ENCODE results near the gene ZNF502. TPM values are rescaled to one million over a fixed set of nuclear protein-coding genes. Genes with fewer than 3 reads are reported as not detected.
"Not testable (repeated sequence)": the region's sequence is repeated elsewhere in the genome, so short reads cannot be mapped to it uniquely, and the experiment has no call there.

Gene ZNF502
- total RNA-seq: 1 to 10 TPM; 1.3 to 1.5 TPM

DNA sequence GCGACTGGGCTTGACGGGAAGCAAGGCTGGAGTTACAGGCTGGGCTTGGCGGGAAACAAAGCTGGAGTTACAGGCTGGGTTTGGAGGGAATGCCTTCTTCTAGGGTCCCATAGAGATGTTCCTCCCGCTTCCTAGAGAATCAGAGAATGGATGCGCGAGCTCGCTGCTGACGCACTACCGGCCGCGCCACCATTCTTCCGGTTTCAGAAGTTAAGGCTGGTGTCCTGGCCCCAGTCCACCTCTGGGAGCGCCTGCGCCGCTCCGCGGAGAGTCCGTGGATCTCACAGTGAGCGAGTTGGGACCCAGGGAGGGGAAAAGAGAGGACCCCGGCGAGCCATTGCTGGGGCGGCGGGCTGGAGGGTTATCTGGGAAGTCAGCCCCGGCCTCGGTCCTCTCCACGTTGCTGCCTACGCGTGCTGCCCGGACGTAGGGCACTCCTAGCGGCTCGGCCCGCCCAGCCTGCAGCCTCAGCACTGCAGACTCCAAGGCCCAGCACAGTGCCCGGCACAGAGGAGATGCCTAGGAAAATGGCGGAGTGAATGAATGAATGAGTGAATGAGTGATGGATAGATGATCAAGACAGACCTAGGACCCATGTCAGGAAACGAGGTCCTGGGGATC lies at the start of gene ZNF502:
Gene ZNF502, plus strand, starts transcription at position 206 of the 621 bp plus-strand sequence. CDS start 7,602 bp downstream, outside the sequence.
- ChIA-PET POLR2A (no interaction called here), CTCF (interaction anchor here (0.6 to 1.0 kb wide), 2 partner anchors 10 to 90 kb away, joined by 3 to 4 read pairs; no protein-coding TSS in a partner anchor)

DNA sequence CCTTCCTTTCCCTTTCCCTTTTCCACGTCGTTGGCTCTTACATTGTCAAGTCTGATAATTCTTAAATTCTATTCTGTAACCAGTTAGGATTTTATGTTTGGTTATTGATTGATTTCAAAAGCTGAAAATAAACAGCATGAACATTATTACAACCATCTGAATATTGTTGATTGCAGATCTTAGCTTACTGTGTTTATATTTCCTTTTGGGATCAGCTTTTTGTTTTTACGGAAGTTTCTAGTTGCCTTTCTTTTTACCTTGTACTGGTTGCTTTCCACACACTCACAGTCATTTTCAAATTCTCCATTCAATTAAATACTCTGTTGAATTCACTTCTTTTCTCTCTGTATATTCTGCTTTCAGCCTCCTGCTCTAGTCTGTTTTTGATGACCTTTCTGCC lies 47.3 kb upstream of the ZNF502 start:
- CTCF ChIA-PET: no interaction called here
- POLR2A ChIA-PET: no interaction called here

DNA sequence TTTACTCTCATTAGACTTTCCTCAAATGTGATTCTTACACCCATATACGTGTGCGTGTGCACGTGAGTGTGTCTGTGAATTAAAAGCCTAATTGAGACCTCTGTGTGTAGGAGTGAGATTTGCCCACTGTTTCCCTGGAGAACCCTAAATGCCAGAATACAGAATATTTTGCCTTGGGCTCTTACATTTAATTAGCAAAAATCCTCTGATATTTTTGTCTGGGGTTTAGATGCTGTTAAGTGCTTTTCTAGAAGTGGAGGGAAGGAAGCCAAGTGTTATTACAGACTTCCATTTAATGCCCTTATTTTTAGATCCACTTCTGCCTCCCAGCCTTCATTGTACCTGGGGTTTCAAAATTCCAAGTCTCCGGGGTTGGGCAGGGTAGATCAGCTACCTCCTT lies 46.1 kb upstream of the ZNF502 start:
- CTCF ChIA-PET: no interaction called here

DNA sequence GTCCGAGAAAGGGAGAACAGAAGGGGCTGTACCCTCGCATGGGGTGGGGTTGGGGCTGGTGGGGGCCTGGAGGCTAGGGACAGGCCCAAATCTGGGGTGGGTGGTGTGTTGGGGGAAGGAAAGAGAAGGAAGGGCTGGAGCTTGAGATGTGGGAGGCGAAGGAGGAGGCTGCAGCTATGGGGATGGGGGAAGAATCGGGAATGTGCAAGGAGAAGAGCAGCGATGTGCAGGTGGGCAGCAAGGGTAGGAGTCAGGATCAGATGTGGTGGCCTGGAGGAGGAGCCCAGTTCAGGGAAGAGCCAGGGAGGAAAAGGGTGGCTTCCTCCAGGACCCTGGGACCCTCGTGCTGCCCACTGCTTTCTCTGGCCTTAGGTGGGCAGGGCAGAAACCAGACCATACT lies 42.7 kb upstream of the ZNF502 start:
- POLR2A ChIA-PET: no interaction called here
- CTCF ChIA-PET: no interaction called here

More for the DNA sequence above, 46.1 kb upstream of the ZNF502 start:
- POLR2A ChIA-PET: no interaction called here

DNA sequence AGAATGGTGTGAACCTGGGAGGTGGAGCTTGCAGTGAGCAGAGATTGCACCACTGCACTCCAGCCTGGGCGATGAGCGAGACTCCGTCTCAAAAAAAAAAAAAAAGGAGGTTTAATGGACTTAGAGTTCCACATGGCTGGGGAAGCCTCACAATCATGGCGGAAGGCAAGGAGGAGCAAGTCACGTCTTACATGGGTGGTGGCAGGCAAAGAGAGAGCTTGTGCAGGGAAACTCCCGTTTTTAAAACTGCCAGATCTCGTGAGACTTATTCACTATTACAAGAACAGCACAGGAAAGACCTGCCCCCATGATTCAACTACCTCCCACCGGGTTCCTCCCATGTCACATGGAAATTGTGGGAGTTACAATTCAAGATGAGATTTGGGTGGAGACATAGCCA lies 39.0 kb upstream of the ZNF502 start:
- CTCF ChIA-PET: not testable (repeated sequence)
- POLR2A ChIA-PET: interaction anchor here (0.7 kb wide), 1 partner anchor 286 kb away, joined by 3 read pairs; no protein-coding TSS in a partner anchor

DNA sequence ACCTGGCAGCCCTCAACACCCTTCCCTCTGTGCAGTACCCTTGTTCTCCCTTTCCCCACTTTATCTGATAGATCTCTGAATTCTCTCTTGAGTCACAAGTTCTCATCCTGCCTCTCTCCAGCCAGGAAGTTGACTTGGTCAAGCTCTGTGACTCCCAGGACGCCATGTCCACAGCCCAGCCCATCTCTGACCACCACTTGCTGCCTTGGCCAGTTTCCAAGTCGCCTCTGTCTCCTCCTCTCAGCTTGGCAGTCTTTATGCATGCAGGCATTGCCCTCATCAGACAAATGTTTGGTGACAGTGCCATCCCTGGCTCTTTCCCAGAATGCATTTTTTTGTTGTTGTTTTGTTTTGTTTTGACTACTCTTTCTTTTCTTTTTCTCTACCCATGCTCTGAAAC lies 38.2 kb upstream of the ZNF502 start:
- ChIA-PET CTCF (interaction anchor here (0.5 kb wide), 1 partner anchor 308 kb away, joined by 3 read pairs; no protein-coding TSS in a partner anchor), POLR2A (no interaction called here)

DNA sequence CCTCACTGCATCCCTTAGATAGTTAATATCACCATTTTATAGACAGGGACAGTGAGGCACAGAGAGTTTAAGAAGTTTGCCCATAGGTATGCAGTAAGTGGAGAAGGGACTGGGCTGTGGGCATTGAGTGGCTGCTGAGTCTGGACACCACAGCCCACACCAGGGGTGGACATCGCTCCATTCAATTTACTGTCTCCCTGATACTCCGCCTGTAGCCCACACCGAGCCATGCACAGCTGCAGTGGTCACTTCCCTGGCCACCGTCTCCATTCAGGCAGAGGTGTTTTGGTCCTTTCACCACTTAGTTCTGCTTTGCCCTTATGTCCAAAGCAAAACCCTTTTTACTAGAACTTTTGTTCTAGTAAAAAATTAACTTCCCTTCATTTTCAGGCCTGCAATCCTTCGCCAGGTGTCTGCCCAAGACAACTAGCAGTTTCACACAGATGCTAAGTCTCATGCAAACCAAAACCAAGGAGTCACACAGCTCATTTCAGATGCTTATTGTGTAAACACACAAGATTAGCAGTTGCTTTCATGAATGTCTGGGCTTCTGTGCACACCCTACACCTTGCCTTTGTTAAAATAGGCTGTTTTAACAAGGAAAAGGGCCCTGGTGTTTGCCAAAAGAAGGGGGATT lies 33.9 kb upstream of the ZNF502 start:
- CTCF ChIA-PET: no interaction called here
- POLR2A ChIA-PET: no interaction called here

DNA sequence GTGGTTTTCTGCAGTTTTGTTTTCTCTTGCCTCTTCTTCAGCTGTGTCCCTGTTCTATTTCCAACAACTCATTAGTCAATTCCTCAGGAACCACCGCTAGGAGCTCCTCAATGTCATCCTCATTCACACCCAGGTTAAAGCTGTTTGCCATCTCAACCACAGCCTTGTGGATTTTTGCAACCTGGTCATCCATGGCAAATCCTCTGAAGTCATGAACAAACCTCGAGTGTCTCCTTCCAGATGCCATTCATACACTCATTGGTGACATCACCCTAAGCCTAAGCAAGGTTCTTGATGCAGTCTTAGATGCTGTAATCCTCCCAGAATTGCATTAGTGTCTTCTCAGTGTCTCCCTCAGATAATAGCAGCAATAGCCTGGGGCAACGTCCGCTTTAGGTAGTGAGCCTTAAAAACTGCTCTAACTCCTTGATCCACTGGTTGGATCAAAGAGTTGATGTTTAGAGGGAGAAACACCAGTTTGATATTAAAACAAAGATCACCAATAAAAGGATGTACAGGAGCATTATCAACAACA lies 31.5 kb upstream of the ZNF502 start:
- CTCF ChIA-PET: no interaction called here
- POLR2A ChIA-PET: no interaction called here

DNA sequence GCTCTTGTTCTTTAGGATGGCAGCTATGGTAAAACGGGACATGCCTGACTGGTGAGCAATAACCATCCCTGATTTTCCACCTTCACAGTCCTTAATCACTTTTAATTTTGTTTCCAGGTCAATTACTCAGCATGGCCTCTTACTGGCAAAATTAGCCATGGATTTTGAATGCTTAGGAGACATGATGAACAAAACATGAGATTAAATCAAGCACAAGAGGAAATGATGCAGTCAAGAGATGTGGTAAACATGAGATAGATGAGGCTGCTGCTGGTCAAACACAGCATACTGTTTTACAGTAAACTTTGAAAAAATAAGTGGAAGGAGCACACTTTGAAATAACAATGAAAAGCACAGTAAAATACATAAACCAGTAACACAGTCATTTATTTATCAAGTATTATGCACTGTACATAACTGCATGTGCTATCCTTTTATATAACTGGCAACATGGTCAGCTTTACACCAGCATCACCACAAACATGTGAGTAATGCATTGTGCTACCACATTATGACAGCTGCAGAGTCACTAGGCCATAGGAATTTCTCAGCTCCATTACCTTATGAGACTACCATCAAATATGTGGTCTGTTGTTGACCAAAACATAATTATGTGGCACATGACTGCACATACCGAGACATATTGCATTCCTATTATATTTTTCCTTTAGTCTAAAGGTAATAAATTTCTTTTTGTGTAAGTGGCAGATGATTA lies 30.1 kb upstream of the ZNF502 start:
- CTCF ChIA-PET: interaction anchor here (0.5 kb wide), 1 partner anchor 34 kb away, joined by 3 read pairs; the partner anchor contains the start of gene ZNF35
- POLR2A ChIA-PET: no interaction called here

DNA sequence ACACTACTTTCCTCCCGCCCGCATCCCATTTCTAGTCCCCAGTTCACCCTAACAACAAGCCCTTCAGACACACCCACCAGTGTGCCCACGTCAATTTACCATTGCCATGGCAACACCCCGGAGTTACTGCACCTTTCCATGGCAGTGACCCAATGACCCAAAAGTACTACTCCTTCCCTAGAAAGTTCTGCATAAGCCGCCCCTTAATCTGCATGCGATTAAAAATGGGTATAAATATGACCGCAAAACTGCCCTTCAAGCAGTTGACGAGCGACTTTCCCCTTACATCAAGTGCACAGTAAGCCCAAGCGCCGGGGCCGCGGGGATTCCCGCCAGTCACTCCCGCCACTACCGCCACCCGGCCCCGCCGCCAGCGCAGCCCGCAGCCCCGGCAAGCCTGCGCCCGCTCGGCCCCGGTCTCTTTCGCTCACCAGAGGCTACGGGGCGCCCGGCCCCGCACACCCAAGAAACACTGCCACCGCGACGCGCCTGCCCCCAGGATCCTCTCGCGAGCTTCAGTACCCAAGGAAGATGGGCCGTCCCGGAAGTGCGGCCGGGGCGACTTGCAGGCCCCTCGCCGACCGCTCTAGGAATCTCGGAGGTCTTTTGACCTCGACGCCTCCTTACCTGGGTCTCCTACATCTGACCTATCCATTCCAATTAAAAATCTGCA lies 27.2 kb upstream of the ZNF502 start:
- CTCF ChIA-PET: no interaction called here
- POLR2A ChIA-PET: no interaction called here

DNA sequence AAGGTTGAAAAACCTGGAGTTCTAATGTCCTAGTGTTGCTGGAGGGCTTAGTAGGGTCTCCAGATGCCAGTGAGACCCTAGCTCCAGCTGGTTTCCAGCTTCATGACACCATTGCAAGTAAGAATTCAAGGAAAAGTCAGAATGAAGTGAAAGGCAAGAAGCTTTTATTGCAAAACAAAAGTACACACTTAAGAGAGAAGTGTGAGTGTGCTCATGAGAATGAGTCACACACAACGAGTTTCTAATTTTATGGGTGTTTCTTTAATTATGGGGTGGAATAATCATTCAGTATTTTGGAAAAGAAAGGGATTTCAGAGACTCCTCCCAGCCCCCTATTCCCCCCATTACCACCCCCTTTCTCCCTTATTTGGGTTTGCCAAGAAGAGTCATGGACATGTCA lies 24.6 kb upstream of the ZNF502 start:
- CTCF ChIA-PET: no interaction called here
- POLR2A ChIA-PET: no interaction called here

DNA sequence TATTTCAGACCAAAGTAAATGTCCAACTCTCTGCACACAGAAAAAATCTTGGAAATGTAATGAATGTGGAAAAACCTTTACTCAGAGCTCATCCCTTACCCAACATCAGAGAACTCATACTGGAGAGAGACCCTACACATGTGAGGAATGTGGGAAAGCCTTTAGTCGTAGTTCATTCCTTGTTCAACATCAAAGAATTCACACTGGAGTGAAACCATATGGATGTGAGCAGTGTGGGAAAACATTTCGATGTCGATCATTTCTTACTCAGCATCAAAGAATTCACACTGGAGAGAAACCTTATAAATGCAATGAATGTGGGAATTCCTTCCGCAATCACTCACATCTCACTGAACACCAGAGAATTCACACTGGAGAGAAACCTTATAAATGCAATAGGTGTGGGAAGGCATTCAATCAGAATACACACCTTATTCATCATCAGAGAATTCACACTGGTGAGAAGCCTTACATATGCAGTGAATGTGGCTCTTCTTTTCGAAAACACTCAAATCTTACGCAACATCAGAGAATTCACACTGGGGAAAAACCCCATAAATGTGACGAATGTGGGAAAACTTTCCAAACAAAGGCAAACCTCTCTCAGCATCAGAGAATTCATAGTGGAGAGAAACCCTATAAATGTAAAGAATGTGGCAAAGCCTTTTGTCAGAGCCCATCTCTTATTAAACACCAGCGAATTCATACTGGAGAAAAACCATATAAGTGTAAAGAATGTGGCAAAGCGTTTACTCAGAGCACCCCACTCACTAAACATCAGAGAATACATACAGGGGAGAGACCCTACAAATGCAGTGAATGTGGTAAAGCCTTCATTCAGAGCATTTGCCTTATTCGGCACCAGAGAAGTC lies 9.0 kb downstream of the ZNF502 start:
- CTCF ChIA-PET: no interaction called here
- POLR2A ChIA-PET: no interaction called here

DNA sequence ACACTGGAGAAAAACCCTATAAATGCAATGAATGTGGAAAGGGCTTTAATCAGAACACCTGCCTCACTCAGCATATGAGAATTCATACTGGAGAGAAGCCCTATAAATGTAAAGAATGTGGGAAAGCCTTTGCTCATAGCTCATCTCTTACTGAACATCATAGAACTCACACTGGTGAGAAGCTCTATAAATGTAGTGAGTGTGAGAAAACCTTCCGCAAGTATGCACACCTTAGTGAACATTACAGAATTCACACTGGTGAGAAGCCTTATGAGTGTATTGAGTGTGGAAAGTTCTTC lies 9.6 kb downstream of the ZNF502 start:
- ChIA-PET CTCF (interaction anchor here (1.0 kb wide), 1 partner anchor 10 kb away, joined by 3 read pairs; no protein-coding TSS in a partner anchor), POLR2A (no interaction called here)

DNA sequence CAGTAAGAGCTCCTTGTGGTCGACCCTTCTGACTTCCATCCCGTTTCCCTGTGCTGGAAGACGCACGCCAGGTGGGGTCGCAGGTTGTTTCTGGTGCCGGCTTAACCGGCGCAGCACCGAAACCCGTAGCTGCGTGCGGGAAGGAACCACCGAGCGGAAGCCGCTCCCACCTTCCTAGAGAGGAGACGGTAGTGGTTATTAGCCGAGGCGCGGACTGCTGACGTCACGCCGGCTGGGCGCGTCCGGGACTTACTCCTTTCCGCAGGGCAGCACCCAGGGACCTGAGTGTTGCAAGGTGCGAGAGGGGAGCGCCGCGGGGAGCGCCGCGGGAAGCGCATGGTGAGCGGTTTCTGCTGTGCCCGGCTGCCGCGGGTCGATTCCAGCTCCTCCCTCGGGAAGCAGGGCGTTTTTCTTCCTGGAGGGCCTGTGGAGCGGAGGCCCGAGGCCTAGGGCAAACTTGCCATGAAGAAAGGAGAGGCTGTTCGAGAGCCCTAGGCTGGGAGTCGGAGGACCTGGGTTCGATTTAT lies 17.0 kb downstream of the ZNF502 start, which contains the start of gene ZNF501:
Gene ZNF501, plus strand, starts transcription at position 252 of the 527 bp plus-strand sequence. CDS start 4,787 bp downstream, outside the sequence.
- ChIA-PET CTCF (interaction anchor here (1.4 kb wide), 1 partner anchor 31 kb away, joined by 6 read pairs; the partner anchor contains the start of genes KIAA1143 and KIF15), POLR2A (interaction anchor here (1.8 kb wide), 1 partner anchor 32 kb away, joined by 12 read pairs; the partner anchor contains the start of genes KIAA1143 and KIF15)

DNA sequence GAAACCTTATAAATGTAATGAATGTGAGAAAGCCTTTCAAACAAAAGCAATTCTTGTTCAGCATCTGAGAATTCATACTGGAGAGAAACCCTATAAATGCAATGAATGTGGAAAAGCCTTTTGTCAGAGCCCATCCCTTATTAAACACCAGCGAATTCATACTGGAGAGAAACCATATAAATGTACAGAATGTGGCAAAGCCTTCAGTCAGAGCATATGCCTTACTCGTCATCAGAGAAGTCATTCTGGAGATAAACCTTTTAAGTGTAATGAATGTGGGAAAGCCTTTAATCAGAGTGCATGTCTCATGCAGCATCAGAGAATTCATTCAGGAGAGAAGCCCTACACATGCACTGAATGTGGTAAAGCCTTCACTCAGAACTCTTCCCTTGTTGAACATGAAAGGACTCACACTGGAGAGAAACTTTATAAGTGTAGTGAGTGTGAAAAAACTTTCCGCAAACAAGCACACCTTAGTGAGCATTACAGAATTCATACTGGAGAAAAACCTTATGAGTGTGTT lies 22.2 kb downstream of the ZNF502 start:
- POLR2A ChIA-PET: no interaction called here
- CTCF ChIA-PET: no interaction called here

DNA sequence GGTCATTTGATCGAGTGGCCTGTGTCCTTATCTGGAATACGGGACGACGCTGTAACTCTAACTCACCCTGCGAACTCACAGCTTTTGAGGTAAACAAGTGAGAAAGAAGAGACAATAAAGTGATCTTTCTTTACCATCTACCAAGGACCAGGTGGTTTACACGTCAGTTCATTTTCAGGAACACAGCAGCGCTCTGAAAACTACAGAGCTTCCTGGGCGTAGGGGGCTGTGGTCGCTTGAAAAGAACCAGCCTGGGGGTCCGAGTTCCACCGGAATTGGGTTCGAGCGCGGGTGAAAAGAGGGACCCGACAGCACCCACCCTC lies 48.6 kb downstream of the ZNF502 start:
- CTCF ChIA-PET: interaction anchor here (1.7 kb wide), 1 partner anchor 32 kb away, joined by 6 read pairs; the partner anchor contains the start of gene ZNF501

DNA sequence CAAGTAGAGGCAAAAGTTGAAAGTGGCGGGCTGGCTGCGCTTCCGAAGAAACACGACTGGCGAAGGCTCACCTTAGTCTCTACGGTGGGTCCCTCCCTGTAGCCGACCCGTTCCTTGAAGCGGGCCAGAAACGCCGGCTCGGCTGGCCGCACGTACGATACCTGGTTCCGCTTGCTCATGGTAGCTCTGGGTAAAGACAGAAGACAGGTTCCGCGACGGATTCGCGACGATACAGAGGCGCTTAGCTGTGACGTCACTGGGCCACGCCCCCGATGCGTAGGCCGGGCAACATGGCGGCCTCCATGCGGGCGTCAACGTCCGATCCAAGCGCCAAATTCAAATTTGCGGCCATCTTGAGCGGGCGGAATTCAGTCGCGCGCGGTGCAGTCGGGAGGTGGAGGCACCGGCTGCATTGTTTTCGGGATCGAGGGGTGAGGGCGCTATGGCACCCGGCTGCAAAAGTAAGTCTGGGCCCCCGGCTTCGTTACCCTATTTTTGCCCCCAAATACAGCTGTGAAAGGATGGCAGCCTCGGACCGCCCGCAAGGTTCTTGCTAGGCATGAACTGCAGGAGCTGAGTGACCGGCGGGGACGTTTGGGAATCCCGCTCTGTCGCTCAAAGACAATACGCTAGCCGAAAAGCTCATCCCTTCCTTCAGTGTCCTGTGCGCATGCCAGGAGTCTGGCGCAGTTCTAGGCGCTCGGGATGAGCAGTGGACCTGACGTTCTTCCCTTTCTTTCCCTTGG lies 49.1 kb downstream of the ZNF502 start, which contains the start of the genes KIAA1143 and KIF15:
Gene KIAA1143, minus strand, starts transcription at position 196 of the 746 bp plus-strand sequence. Its CDS starts 17 bp downstream, at position 179.
Gene KIF15, plus strand, starts transcription at position 371 of the 746 bp plus-strand sequence. Its CDS starts 72 bp downstream, at position 443.
- CTCF ChIA-PET: interaction anchor here (1.0 to 1.7 kb wide), 2 partner anchors 32 to 34 kb away, joined by 3 to 6 read pairs; partner anchors contain the start of gene ZNF501
- POLR2A ChIA-PET: interaction anchor here (1.0 to 2.3 kb wide), 2 partner anchors 32 to 137 kb away, joined by 3 to 12 read pairs; partner anchors contain the start of genes ZNF197 and ZNF501

More for the DNA sequence above, 48.6 kb downstream of the ZNF502 start:
- POLR2A ChIA-PET: interaction anchor here (1.0 to 2.3 kb wide), 3 partner anchors 32 to 250 kb away, joined by 3 to 12 read pairs (median 3); partner anchors contain the start of genes ZNF197 and ZNF501
